GM15510 (cell line): ENCODE data around the gene DPYSL3.

ENCODE experiments used
- POLR2A ChIP-seq: IDR thresholded peaks from 3 replicates; pipeline ENCODE4 v1.6.1; 2011; ENCODE audit warnings: borderline replicate concordance; ENCODE audit not compliant: insufficient read length; ENCODE audit errors: extremely low read depth

Gene DPYSL3

DNA sequence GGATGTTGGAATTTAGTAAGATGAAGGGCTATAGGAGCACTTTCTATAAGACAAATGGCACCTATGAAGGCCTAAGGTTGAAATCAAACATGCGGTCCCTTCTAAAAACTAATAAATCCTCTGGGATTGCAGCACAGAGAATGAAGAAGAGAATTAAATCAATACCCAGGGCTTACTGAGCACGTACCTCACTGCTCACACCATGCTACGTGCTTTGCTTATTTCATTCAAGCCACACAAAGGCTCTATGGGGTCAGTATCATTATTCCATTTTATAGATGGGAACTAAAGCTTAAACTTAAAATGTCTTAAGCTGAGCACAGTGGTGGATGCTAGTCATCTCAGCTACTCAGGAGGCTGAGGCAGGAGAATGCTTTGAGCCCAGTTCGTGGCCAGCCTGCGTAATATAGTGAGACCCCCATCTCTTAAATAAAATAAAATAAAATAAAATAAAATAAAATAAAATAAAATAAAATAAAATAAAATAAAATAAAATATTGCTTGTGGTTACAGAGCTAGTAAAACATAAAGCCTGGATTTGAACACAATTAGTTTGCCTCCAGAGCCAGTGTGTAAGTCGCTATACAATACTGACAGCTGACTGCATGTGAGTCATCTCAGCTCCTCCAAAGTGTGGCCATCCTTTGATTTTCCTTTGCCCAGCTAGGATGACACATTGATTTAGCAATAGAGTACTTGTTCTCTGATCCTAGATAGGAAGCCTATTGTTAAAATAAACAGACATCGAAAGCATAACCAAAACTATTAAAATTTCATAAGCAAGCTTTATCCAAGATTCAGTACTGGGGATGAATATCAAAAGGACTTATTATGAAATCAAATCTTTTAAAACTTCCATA is 20.9 kb upstream of the DPYSL3 start:
- TF ChIP-seq POLR2A, result no peak

DNA sequence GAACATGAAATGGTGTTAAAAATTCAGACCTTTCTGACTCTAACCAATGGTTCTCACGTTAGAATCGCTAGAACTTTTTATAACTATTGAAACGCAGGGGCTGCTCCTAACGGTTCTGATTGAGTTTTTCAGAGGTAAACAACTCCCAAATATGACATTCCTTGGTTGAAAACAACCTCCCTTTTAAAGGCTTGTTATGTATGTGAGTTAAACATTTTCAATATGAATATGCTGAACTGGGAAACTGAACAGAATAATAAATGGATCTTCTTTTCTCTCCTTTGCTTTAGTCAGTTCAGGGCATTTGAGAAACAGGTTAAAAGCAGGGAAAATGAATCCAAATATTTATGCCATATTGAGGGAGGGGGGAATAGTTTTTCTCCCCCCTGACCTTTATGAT is 13.2 kb upstream of the DPYSL3 start:
- TF ChIP-seq POLR2A, result no peak

GRCh38 chr5:147522435-147522834 is 12.6 kb upstream of the DPYSL3 start:
- no peak for TF ChIP-seq POLR2A

DNA sequence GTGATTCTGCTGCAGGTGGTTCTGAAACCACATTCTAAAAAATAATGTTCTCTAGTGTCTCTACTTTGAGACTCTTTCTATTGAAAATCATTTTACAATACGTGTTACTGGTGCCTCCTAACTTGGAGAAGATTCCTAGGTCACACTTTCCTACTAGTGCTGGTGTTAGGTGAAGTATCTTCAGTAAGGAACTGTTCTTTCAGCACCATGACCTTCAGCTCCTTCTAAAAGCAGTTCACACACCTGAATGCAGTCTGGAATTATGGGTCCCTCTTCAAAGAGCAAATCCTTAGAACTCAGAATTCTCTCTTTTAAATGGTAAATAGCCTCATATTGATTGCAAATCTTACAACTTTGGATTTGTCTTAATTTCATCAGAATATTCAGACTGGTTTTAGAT is 10.6 kb upstream of the DPYSL3 start:
- TF ChIP-seq POLR2A, result no peak

GRCh38 chr5:147519380-147519779 is 9.5 kb upstream of the DPYSL3 start:
- no peak for TF ChIP-seq POLR2A

GRCh38 chr5:147517383-147517782 is 7.5 kb upstream of the DPYSL3 start:
- TF ChIP-seq POLR2A, result no peak

DNA sequence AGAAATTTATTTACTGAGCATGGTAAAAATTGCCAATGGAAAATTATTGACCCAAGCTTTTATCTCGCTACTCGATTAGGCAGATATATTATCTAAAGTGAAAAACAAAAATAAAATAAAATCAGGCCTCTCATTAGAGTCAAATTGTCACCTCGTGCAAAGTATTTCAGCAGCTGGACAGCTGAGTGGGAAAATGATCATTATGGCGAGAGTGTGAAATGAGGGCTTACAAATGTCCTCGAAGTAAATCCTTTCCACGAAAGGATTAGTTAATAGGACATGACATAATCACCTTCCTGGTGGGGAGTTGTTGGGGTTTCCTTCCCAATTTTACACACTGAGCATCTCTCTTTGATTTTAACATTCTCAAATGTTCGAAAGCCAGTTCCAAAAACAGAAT is 5.4 kb upstream of the DPYSL3 start:
- TF ChIP-seq POLR2A, result no peak

GRCh38 chr5:147512659-147513379 is 3.0 kb upstream of the DPYSL3 start:
- TF ChIP-seq POLR2A, result no peak

GRCh38 chr5:147510885-147511284 is 1.0 kb upstream of the DPYSL3 start:
- no peak for TF ChIP-seq POLR2A

DNA sequence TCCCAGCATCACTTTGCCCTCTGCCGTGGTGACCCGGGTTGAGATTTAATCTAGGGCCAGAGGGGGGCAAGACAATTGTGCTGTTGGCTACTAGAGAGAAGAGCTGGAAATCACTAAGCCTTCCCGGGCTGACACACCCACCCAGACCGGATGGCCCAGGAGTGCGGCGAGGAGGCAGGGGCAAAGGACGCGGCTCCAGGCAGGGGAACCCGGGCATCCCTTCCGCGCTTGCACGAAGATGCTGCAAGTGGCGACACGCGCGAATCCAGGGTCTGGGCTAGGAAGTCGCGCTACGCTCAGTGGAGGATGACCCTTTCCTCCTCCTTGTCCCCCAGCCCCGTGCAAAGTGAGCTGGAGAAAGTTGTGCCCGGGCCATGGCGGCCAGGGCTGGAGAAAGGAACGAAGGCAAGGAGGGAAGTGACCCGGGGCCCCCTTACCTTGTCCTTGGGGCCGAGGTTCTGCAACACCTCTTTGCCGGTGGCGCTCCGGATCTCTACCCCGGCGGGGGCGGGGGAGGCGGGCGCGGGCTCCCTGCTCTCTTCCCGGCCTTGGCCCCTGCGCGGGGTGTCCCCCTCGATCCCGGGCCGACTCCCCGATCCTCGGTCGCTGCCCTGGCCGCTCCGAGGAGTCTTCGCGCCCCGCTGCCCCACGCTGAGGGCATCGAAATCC is 693 bp downstream of the DPYSL3 start:
- TF ChIP-seq POLR2A, result no peak

- no peak for TF ChIP-seq POLR2A
Observed at GRCh38 chr5:147508711-147509040, 1.2 kb downstream of the DPYSL3 start.

GRCh38 chr5:147507480-147508126 is 2.3 kb downstream of the DPYSL3 start:
- no peak for TF ChIP-seq POLR2A

DNA sequence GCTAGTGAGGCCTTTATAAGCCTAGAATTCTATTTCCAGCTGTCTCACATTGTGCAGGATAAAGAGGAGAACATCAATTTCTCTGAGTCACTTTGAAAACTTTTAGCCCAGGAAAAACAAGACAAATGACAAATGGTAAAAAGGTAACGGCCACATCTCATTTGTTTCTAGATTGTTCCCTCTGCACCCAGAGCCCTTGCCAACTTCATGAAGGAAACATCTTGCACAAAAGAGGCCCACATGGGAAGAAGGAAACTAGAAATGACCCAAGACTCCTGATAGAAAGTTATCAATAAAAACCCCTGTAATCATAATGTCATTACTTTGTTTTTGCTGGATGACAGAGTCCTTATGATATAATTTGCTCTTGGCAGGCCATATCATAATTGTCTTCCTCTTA is 5.3 kb downstream of the DPYSL3 start:
- no peak for TF ChIP-seq POLR2A

DNA sequence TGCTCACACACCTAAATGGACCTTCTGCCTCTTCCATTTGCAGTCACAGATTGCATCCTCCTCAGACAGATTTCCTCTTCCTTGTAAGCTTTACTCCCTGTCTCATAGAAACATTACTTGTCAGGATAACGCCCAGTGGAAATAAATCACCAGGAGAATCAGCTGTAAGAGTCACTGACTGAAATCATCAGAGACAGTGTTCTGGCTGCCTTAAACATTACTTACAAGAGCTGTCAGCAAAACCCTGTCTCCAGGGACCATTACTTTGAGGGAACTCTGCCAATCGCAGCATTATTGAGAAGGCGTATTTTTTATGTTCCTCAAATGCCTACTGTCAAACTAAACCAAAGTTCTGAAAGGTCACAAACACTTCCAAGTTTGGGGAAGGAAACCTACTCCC is 5.9 kb downstream of the DPYSL3 start:
- TF ChIP-seq POLR2A, result no peak

DNA sequence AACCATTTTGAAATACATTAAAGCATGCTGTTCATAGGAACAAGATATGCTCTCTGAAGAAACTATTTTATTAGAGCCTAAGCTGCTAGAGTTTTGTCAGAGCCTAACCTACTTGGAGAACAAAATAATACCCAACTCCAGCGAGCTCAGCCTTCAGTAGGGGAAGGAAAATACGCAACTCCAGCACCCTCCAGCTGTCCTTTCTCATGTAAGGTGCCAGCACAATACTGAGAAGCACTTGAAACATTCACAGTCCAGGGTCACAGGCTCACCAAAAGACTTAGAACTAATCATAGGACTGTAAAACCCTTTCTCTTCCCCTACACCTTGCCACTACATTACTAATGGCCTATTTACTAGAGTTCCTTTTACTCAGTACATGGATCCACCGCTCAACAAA is 18.9 kb downstream of the DPYSL3 start:
- TF ChIP-seq POLR2A, result no peak

- no peak for TF ChIP-seq POLR2A
Observed at GRCh38 chr5:147487031-147487750, 22.7 kb downstream of the DPYSL3 start.

DNA sequence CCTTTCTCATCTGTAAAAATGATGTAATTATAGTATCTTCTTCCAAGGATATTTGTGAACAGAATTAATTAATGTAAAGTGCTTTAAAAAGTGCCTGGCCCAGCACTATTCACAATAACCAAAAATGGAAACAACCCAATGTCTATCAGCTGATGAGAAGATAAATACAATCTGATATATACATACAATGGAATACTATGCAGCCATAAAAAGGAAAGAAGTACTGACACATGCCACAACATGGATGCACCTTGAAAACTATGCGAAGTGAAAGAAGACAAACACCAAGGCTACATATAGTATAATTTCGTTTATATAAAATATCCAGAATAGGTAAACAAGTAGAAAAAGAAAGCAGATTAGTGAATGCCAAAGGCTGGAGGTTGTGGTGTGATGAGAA is 24.1 kb downstream of the DPYSL3 start:
- no peak for TF ChIP-seq POLR2A
